Stimulated activated CD8-positive, alpha-beta memory T cell treated with anti-CD3 and anti-CD28 coated beads, Interleukin-7, amount 100 ng/mL, for 1 hour (primary cell): ENCODE results near the gene KLF2.
"Not testable (repeated sequence)": the region's sequence is repeated elsewhere in the genome, so short reads cannot be mapped to it uniquely, and the experiment has no call there.

Experiments
- DNase-seq, 2 donors: peaks; one replicate each; pipeline ENCODE4 v3.0.0-alpha.2; 2020; ENCODE audit warnings: low read depth in 2 of 2

Gene KLF2

DNA sequence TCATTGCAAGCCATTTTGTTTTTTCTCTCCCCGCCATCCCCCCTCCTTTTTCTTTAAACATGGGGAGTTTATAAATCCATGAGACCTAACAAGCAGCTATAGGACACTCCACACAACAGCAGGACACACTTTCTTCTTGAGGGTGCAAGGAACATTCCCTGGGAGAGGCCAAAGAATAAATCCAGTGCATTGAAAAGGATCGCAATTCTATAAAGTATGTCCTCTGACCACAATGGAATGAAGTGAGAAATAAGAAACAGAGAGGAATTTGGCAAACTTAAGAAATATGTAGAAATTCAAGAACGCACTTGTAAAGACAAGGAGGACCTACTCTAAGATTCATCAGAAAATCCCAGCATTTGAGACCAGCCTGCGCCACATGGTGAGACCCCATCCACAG, 11.9 kb downstream of the KLF2 start:
- no peak for DNase-seq

DNA sequence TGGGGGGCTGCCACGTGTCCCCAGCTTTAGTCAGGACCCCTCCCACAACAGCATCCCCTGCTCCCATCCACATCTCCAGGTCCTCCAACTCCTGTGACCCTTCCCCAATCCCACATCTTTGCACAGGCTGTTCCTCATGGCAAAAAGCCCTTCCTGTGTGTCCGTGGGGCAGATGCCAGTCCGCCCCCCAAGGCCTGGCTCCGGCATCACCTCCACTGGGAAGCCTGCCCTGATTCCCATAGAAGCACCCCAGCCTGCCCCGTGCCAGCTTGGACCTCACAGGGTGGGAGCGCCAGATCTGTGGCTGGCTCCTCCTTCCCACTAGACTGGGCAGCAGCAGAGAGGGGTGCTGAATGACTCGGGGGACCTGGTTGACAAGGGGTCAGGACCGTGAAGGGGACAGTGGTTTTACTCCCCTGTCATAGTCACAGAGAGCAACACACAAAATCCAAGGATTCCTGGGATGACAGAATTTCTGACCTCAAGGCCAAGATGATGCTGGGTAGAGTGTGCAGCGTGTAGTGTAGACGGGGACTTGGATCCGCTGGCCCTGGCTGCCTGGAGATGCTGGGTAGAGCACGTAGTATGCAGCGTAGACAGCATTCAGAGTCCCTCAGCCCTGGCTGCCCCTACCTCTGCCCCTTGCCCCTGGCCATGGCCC, 13.3 kb downstream of the KLF2 start:
- DNase-seq: no peak

DNA sequence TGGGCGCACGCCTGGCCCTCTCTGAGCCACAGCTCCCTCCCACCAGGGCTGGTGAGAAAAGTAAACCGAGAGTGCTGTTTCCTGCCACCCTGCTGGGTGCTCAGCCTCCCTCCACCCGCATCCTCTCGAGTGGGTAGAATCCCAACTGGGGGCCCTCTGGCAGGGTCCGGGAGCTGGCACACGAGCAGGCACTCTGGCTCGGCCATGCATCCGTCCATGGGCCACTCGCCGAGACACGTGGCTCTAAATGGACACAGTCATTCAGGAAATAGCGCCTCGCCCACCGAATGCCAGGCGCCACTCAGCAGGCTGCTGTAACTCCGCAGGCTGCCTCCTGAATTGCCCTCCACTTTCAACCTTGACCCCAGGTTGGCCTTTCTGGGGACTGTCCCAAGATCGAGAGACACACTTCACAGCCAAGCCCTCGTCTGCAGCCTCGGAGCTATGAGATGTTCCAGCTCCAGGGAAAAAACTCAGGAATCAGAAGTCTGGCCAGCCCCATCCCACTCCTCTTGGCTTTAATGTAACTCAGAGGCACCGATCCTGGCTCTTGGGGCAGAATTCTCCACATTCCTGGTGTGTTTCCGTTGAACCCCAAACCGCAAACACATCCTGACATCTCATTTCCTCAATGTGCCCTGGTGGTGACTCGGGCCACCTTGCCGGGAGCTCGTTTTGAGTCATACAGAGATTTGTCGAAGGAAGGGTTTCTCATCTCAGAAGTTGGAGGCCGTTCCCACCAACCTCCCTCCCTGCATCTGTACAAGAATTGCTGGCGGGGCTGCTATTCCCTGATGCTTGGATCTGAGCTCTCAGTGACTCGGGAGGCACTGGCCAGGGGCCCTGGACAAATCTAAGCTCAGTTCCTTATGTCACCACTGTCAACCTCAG, 14.1 kb downstream of the KLF2 start:
- DNase-seq: no peak

GRCh38 chr19:16339361-16339725, 14.7 kb downstream of the KLF2 start:
- DNase-seq: no peak

DNA sequence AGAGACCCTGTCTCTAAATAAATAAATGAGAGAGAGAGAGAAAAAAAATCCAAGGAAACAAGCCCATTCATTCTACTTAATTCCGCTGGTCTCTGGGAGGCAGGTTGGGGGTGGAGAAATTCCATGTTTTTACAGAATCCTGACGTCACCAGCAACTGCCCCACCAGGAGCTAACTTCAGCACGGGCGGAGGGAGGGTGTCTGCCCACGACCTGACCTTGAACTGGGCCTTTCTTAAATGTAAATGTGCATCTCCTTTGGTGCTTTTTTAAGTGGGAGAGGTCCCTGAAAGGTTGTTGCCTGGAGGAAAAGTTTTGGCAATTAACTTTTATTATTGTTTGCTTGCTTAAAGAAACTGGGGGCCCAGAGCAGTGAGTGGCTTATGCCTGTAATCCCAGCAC, 15.5 kb downstream of the KLF2 start:
- no peak for DNase-seq

- DNase-seq: no peak
Observed at GRCh38 chr19:16340654-16341053, 16.0 kb downstream of the KLF2 start.

DNA sequence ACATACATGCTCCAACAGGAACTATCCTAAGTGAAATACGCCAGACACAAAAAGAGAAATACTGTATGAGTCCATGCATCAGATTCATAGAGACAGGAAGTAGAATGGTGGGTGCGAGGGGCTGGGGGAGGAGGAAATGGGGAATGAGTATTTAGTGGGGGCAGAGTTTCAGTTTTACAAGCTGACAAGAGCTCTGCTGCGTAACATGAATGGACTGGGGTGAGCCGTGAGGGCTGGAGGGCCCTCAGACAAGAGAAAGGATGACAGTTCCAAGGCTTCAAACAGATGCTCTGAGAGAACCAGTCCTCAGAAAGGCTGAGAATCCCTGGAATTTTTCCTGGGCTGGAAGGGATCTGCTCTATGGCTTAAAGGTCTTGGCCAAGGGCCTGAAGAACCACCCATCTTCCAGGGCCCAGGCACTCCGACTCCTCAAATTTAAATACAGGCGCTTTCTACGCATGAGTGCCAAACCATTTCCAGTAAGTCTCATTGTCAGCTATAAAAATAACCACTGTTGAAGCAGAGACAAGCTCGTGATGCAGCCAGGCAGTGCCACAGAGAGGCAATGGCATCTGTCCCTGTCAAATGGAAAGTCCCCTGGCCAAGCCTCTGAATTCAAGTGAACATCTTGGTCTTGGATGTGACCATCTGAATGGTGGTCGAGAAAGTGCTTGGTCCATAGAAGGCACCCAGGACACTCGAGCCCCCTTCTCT, 17.5 kb downstream of the KLF2 start:
- no peak for DNase-seq

DNA sequence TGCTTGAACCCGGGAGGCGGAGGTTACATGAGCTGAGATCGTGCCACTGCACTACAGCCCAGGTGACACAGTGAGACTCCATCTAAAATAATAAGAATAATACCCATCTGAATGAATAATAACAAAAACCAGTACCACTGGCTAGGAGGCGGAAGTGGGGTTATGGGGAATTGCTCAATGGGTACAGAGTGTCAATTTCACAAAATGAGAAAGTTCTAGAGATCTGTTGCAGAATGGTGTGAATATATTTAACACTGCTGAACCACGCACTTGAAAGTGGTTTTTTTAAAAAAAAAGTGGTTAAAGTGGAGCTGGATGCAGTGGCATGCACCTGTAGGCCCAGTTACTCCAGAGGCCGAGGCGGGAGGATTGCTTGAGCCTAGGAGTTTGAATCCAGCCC, 18.5 kb downstream of the KLF2 start:
- DNase-seq: no peak

DNA sequence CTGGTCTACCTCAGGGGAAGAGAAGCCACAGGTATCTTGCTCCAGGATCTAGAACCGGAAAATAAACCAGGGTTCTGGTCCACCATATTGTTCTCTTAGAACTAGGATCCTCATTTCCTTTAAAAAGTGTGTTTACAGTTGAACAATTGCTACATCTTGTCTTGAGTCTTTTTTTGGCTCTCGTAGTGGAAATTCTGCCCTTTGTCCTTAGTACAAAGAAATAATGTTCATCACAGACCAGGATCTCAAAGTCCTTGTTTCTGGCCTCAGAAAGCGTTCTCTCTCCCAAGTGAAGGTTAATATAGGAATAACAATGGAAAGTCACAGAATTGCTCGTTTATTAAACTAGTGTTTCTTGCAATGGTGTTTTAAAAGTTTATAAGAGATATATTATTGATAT, 20.8 kb downstream of the KLF2 start:
- no peak for DNase-seq

DNA sequence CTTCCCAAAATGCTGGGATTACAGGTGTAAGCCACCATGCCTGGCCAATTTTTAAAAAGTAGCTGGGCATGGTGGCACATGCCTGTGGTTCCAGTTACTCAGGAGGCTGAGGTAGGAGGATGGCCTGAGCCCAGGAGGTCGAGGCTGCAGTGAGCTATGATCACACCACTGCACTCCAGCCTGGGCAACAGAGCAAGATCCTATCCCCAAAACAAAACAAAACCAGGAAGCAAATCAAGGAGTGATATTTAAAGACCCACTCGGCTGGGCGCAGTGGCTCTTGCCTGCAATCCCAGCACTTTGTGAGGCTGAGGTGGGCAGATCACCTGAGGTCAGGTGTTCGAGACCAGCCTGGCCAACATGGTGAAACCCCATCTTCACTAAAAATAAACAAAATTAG, 22.5 kb downstream of the KLF2 start:
- DNase-seq: not testable (repeated sequence)

DNA sequence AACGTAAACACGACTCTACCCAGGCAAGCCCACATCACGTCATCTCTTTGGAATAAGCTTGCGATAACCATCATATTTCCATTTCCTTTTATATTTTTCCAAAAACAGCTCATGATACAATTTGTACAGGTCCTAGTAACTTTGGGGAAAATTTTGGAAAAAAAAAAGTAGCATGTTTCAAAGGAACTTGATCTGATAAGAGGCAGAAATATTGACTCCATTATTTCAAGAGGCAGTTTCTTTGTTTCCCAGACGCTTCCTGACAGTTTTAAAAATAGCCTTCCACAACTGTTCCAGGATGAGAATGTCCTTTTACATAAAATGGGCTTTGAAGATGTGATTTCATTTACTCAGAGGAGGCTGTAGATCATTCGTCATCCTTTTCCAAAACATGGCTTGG, 23.1 kb downstream of the KLF2 start:
- DNase-seq: no peak

GRCh38 chr19:16349551-16350152, 25.0 kb downstream of the KLF2 start:
- DNase-seq: no peak

DNA sequence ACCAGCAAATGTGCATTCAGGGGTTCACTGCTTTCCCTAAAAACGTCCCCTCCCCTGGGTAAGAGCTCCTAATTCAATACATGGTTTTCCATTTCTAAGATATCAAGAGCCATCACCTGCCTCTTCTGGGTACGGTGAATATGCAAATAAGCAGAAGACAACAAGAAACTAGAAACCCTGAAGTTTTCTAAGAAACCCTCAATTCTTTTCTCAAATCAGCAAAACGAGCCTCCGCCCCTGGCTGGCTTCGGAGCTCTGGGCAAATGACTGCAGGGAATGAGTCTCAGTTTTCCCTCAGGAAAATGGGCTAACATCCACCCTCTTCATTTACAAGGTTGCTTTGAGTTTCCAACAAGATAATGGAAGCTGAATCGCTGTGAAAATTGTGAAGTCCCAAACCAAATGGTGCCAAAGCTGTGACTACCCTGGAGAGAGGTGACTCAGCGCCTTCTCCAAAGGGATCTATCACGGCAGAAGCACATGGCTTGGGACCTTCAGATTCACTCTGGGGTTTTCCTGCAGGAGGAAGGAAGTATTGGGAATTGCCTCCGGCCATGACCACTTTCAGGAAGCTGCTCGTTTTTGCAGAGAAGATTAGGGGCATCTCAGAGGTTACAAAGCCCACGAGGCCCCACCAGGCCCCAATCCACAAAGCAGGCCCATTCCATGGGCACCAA, 26.6 kb downstream of the KLF2 start:
- DNase-seq: no peak

DNA sequence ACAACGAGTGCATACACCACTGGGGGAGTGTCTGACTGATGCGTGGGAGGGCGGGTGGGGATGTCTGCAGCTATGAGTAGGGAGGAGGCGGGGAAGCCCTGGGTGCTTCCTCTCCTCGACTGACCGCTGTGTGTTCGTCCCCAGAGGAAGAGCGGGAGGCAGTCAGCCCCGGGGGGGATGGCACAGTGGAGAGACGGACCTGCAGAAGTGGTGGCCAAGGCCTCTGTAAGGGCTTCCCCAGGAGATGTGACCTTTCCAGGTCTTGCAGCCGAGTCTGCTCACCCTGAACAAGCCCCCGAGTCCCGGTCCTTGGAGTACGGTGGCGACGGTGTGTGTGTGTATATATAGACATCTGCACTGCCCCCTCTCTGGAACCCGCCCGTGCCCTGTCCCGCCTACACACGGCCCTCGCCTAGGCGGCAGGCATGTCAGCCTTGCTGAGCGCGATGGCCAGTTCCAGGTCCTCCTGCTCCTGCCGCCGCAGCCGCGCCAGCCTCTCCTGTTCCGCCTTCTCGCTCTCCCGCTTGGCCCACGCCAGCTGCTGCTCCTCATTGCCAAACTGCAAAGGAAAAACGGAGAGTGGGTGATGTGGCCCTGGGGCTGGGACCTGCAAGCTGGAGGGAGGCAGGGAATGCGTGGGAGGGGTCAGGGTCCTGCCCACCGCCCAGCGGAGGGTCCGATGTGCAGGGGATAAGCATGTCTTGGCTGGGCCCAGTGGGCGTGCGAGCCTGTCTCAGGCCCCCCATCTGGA, 30.8 kb downstream of the KLF2 start:
- no peak for DNase-seq

GRCh38 chr19:16358456-16358855, 33.8 kb downstream of the KLF2 start:
- no peak for DNase-seq

DNA sequence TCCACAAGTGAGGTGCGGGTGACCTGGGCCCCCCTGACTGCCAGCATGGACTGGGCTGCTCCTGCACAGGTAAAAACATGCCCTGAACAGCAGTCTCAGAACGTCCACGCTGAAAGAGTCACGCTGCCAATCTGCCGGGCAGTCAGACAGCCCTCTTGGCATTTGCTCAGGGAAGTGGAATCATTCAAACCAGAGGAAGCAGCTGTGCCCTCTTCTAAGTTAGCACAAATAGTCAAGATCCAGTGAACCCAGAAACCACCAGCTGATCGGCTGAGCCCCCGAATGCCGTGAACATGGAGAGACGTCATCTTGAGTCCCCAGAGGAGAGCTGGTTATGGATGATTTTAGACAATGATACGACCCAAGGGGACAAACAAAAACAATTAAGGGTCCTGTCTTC, 34.4 kb downstream of the KLF2 start:
- no peak for DNase-seq

- no peak for DNase-seq
Observed at GRCh38 chr19:16359964-16360363, 35.3 kb downstream of the KLF2 start.

- DNase-seq: no peak
Observed at GRCh38 chr19:16360738-16361137, 36.1 kb downstream of the KLF2 start.

DNA sequence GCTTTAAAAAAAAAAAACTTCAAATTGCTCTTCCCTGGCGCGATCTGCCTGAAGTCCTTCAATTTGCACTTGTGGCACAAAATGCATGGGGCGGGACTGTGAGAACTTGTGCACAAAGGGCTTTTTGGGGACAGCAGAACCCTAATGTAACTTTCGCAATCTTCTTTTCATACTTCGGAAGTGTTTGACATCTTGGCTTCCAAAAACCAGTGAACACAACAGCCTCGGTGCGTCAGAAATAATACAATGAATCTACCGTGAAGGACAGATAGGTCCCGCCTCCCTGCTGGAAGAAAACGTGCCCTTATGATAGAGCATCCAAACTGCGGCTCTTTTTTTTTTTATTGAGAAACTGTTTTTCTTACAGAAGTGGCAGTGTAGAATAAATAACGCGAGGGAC, 36.6 kb downstream of the KLF2 start:
- DNase-seq: no peak

- DNase-seq: no peak
Observed at GRCh38 chr19:16361926-16362325, 37.3 kb downstream of the KLF2 start.
